Stimulated activated memory B cell treated with anti-CD40 and anti-IgM and Interleukin-4, amounts not matched to agents 10 μg/mL and 1 μg/mL and 100 μg/mL, for 72 hours (primary cell): Measurements from ENCODE around the gene PLEKHA8.
A peak's percentile ranks its signal among the peaks of the same experiment; 100 is the strongest.

ENCODE experiments used
- ATAC-seq: fragments of 150-1000 bp; cut with Tn5 transposase; 2 replicates; pipeline ENCODE4 v1.10.0; 2021
- H3K27ac Mint-ChIP-seq: one replicate; pipeline ENCODE4 v1.8.0; 2022; ENCODE audit warnings: mild to moderate bottlenecking, mixed read lengths
- H3K27me3 Mint-ChIP-seq: one replicate; pipeline ENCODE4 v1.8.0; 2022; ENCODE audit warnings: mixed read lengths
- H3K36me3 Mint-ChIP-seq: one replicate; pipeline ENCODE4 v1.8.0; 2022; ENCODE audit warnings: mixed read lengths
- H3K4me1 Mint-ChIP-seq: one replicate; pipeline ENCODE4 v1.8.0; 2022; ENCODE audit warnings: mixed read lengths
- H3K4me3 Mint-ChIP-seq: one replicate; pipeline ENCODE4 v1.8.0; 2022; ENCODE audit warnings: mild to moderate bottlenecking, moderate library complexity, mixed read lengths
- H3K9me3 Mint-ChIP-seq: one replicate; pipeline ENCODE4 v1.8.0; 2022; ENCODE audit warnings: mixed read lengths

The PLEKHA8 gene

DNA sequence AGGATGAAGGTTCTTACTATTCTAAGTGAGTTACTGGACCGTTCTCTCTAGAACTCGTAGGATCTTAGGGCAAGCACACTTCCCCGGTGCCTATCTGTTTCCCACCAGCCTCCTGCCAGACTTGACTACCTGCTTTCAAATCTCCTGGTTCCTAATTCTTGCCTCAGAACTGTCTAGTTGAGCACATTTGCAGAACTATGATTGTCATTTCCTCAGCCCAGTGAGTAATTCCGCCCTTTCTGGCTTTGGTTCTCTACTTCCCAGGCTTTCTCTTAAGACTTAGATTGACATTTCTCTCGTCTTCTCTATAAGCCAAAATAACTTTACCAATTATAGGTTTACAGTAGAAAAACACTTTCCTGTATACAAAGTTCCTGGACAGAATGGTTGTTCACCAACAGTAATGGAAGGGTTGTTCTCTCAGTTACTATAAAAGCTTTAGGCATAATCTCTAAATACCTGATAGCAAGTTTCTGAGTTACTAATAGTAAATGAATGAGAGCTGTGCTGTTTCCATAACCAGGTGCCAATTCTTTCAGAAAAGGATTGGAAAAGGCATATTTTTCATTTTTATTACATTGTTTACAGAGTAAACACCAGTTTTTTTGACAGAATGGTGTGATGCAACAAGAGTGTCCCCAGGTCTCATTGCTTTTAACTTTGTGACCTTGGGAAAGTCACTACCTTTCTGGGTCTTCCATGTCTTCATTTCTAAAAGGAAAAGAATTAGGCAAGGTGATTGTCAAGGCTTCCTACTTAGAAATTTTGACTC is 41.1 kb downstream of the PLEKHA8 start:
- no peaks in the 10 kb centered on the region for H3K9me3 Mint-ChIP-seq
- no peak overlapping the region for H3K27ac Mint-ChIP-seq
- no peak for ATAC-seq
- H3K27me3 Mint-ChIP-seq: no peaks in the 10 kb centered on the region
- no peaks in the 10 kb centered on the region for H3K4me1 Mint-ChIP-seq
- peaks cover 25% of the 10 kb centered on the region for H3K36me3 Mint-ChIP-seq
- no peak overlapping the region for H3K4me3 Mint-ChIP-seq

DNA sequence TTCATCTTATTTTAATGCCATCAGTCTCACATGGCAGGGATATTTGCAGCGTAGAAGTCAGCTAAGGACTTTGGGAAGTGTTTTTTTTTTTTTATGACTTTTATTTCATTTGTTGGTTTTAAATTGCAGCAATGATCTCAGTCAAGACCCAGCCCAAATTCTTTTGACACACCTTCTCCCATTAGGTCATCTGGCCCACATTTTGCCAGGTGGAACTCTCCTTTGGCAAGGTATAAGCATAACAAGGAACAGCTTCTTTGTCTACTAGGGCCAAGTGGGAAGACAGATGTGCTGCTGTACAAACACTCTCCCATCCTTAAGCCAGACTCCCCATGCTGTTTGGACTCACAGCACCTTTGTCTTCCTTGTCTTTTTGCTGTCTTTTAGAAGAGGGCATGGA is 41.8 kb downstream of the PLEKHA8 start:
- H3K4me1 Mint-ChIP-seq: no peaks in the 10 kb centered on the region
- no peak for ATAC-seq

DNA sequence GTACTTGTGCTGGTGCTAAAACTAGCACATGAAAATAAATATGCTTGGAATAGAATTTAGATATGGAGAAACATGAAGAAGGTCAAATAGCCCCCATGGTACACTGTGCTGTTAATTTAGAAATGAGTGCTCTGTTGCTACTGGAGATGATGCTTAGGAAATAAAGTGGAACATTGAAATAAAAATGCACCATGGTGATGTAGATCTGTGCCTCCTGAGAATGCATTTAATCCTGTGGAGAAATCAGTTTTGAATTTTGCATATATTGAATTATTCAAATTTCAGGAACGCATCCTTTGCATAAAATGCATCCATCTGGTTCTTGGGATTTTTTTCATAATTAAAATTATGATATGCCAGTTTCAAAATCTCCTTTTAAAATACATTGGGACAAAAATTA is 44.5 kb downstream of the PLEKHA8 start:
- Mint-ChIP-seq H3K36me3 (peaks cover 28% of the 10 kb centered on the region), H3K4me1 (no peaks in the 10 kb centered on the region), H3K9me3 (no peaks in the 10 kb centered on the region), H3K4me3 (no peak overlapping the region), H3K27ac (no peak overlapping the region), H3K27me3 (no peaks in the 10 kb centered on the region)
- ATAC-seq: no peak

More for the DNA sequence above, 41.8 kb downstream of the PLEKHA8 start:
- Mint-ChIP-seq H3K36me3 (peaks cover 25% of the 10 kb centered on the region), H3K4me3 (no peak overlapping the region), H3K27ac (no peak overlapping the region), H3K27me3 (no peaks in the 10 kb centered on the region), H3K9me3 (no peaks in the 10 kb centered on the region)

DNA sequence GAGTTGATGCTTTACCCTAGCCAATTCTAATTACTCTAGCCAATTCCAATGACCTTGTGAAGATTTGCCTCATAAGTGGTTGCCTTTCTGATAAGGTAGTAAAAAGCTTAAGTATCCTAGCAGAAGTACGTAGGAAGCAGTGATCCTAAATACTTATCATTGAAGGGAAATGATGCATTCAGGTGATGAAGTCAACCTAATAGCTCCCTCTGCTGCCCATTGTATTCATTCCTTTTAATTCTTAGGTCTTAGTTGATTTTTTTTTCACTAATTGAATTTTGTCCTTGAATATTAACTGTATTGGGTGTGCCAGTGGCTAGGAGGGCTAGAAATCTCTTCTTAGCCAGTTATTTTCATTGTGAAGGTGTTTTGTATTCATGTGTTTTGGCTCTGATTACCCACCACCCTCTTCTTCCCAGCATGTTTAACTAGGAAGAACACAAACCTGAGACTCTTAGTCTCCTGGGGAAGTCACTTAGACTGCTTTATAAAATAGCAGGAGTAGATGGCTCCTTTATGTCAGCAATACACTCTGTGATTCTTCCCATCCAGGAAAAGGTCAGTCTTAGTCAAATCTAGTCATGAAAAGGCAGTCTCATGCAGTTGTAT is 46.3 kb downstream of the PLEKHA8 start:
- no peaks in the 10 kb centered on the region for H3K27me3 Mint-ChIP-seq
- H3K9me3 Mint-ChIP-seq: no peaks in the 10 kb centered on the region
- no peak overlapping the region for H3K27ac Mint-ChIP-seq
- no peak for ATAC-seq
- H3K36me3 Mint-ChIP-seq: peaks cover 33% of the 10 kb centered on the region
- H3K4me3 Mint-ChIP-seq: no peak overlapping the region
- H3K4me1 Mint-ChIP-seq: no peaks in the 10 kb centered on the region

DNA sequence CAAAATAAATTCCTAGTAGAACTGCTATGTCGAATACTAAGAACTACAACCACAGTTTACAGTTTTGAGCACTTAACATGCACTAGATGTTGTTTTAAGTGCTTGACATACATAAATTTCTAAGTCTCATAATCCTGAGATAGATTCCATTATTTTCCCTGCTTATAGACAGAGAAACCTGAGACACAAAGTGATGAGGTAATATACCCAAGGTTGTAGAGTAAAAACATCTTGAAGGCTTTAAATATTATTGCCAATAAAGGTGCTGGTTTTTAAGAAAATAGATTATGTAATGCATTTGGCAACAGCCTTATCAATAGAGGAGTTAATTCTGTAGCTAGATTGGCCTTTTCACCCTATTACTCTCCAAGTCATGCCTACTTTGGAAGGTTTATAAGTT is 48.2 kb downstream of the PLEKHA8 start:
- no peaks in the 10 kb centered on the region for H3K4me1 Mint-ChIP-seq
- H3K27me3 Mint-ChIP-seq: no peaks in the 10 kb centered on the region
- H3K9me3 Mint-ChIP-seq: no peaks in the 10 kb centered on the region
- H3K4me3 Mint-ChIP-seq: no peak overlapping the region
- ATAC-seq: no peak
- no peak overlapping the region for H3K27ac Mint-ChIP-seq
- H3K36me3 Mint-ChIP-seq: peaks cover 29% of the 10 kb centered on the region

DNA sequence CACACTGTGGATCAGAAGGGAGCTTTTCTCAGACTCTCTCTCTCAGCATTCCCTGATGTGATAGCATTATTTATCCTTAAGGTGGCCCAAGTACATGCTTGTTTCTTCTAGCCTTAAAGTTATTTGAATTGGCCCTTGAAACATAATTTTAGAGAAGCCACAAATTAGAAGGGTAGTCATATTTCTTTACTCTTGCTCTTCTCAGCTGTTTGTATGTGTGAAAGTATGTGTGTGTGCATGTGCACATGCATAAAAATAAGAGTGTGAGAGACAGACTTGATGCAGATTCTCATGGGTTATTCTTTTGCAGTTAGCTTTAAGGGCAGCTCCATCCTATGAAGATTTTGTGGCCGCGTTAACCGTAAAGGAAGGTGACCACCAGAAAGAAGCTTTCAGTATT is 50.1 kb downstream of the PLEKHA8 start:
- H3K27me3 Mint-ChIP-seq: no peaks in the 10 kb centered on the region
- no peak overlapping the region for H3K4me3 Mint-ChIP-seq
- H3K9me3 Mint-ChIP-seq: no peaks in the 10 kb centered on the region
- no peak overlapping the region for H3K27ac Mint-ChIP-seq
- no peak for ATAC-seq
- peaks cover 27% of the 10 kb centered on the region for H3K36me3 Mint-ChIP-seq
- no peaks in the 10 kb centered on the region for H3K4me1 Mint-ChIP-seq

DNA sequence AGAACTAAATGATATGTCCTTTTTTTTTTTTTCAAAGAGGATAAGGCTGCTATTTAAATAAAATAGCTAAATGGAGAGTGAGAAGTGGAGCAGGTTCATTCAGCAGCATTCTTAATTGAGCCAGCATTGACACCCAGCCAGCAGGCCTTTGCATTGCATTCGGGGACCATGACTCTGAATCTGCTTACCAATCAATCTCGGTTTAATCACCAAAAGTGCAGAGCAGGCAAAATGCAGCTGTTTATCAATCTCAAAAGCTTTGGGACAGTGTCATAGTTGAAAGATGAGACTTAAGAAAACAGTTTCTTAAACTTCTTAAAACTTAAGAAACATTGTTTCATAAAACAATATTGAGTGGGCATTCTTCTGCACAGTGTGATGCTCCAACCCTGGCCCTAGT is 51.7 kb downstream of the PLEKHA8 start:
- no peak overlapping the region for H3K27ac Mint-ChIP-seq
- H3K4me1 Mint-ChIP-seq: no peaks in the 10 kb centered on the region
- ATAC-seq: no peak
- H3K36me3 Mint-ChIP-seq: peaks cover 27% of the 10 kb centered on the region
- H3K27me3 Mint-ChIP-seq: no peaks in the 10 kb centered on the region
- no peak overlapping the region for H3K4me3 Mint-ChIP-seq
- no peaks in the 10 kb centered on the region for H3K9me3 Mint-ChIP-seq

DNA sequence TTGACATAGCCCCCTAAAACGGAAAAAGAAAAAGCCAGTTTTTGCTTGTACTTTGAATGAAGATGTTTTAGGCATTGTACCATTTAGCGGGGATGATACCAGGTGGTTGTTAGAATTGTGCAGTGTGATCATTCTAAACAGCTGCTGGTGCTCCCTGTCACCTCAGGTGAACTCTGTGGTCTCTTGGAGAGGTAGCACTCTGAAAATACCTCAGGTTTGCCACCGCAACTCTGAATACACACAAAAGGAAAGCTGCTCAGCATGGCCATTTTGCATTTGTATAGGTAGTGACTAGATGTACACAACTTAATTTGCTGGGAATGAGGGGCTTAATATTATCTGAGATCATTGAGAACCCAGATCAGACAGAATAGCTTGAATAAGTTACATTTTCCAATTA is 52.6 kb downstream of the PLEKHA8 start:
- no peak for ATAC-seq
- no peak overlapping the region for H3K4me3 Mint-ChIP-seq
- H3K36me3 Mint-ChIP-seq: peaks cover 27% of the 10 kb centered on the region
- no peaks in the 10 kb centered on the region for H3K9me3 Mint-ChIP-seq
- H3K27me3 Mint-ChIP-seq: no peaks in the 10 kb centered on the region
- no peak overlapping the region for H3K27ac Mint-ChIP-seq
- no peaks in the 10 kb centered on the region for H3K4me1 Mint-ChIP-seq

DNA sequence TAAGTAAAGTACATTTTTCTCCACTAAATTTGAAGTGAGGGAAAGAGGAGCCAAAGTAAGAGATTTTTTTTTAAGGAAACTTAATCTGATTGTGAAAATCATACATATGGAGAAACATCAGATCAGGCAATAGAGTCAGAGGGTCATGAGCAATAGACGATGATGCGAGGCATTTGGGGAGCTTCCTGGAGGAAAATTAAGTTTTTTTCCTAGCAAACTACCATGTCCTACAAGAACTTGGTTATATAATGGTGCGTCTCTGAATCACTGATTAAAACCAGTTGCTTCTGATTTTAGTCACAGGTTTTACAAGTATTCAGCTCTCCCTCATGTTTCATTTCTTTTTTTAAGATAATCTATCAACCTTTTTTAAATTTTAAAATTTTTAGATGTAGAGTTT is 54.5 kb downstream of the PLEKHA8 start:
- Mint-ChIP-seq H3K9me3 (no peaks in the 10 kb centered on the region), H3K36me3 (peaks cover 31% of the 10 kb centered on the region), H3K4me3 (no peak overlapping the region), H3K27ac (no peak overlapping the region), H3K4me1 (peaks cover 7% of the 10 kb centered on the region), H3K27me3 (no peaks in the 10 kb centered on the region)
- ATAC-seq: no peak

DNA sequence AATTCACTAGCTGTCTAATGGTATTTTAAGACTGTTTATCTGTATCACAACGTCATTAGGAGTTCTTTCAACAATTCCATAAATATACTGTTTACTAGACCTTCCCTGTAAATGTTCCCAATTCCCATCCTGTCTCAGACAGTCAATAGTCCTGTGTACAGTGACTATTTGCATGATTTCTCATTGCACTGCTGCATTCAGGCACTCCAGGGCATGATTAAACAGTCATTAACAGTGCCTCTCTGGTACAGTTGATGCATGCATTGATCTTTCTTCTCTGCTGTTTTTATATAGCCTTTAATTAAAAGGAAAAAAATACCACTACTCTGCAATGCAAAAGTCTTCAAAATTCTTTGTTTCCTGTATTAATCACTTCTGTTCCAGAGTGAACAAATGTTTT is 55.1 kb downstream of the PLEKHA8 start:
- H3K9me3 Mint-ChIP-seq: no peaks in the 10 kb centered on the region
- ATAC-seq: no peak
- no peak overlapping the region for H3K27ac Mint-ChIP-seq
- no peaks in the 10 kb centered on the region for H3K27me3 Mint-ChIP-seq
- H3K4me1 Mint-ChIP-seq: peaks cover 10% of the 10 kb centered on the region
- no peak overlapping the region for H3K4me3 Mint-ChIP-seq
- peaks cover 26% of the 10 kb centered on the region for H3K36me3 Mint-ChIP-seq

DNA sequence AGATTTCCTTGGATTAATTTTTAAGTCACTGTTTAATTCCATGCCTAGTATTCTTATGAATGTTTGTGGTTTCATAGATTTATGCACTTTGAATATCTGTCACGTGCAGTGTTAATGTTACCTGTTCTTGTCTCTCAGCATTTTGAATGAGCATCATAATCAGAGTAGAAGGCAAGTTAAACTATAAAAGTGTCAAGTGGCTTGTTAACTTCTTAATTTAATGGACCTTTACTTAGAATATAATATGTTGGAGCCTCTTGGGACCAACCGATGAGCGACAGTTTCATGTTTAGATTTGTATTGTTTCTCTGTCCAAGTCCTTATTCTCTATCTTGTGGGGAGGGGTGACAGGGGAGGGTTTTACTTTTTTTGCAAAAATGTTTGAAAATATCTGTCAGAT is 56.0 kb downstream of the PLEKHA8 start:
- H3K4me1 Mint-ChIP-seq: peaks cover 10% of the 10 kb centered on the region
- peaks cover 19% of the 10 kb centered on the region for H3K36me3 Mint-ChIP-seq
- no peak for ATAC-seq
- H3K4me3 Mint-ChIP-seq: no peak overlapping the region
- H3K27me3 Mint-ChIP-seq: no peaks in the 10 kb centered on the region
- no peak overlapping the region for H3K27ac Mint-ChIP-seq
- no peaks in the 10 kb centered on the region for H3K9me3 Mint-ChIP-seq

DNA sequence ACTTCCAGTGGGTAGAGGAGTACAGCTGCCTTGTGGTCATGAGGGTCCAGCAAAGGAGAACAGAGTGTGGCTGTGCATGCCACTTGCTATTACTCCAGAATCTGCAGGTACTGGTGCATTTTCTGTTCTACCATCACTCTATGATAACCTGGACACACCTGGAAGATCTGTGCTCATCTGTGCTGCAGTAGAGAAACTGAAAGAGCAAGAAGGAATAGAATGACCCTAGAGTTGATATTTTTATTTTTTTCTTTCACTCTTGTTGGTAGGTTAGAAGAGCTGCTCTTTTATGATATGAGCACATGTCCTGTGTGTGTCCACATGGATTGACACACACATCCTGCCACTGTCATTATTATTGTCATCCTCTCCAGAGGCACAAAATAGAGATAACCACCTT is 58.3 kb downstream of the PLEKHA8 start:
- Mint-ChIP-seq H3K27ac (no peak overlapping the region), H3K9me3 (no peaks in the 10 kb centered on the region), H3K27me3 (no peaks in the 10 kb centered on the region), H3K4me1 (peaks cover 10% of the 10 kb centered on the region), H3K36me3 (peaks cover 8% of the 10 kb centered on the region), H3K4me3 (no peak overlapping the region)
- no peak for ATAC-seq

DNA sequence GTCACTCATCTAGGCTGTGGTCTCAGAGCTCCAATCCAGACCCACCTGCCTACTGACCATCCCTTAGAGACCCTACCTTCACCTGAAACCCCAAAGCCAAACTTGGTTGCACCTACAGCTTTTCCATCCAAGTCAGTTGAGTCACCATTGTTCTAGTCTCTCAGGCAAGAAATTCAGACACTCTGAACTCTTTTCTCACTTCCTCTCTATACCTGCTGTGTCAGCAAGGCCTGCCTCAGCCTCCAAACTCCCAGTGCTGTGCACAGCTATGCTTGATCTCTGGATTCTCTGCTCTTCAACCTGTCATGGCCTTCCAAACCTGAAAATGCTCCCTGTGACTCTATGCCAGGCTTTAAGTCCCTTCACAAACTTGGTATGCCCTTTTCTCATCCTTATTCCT is 59.2 kb downstream of the PLEKHA8 start:
- peaks cover 8% of the 10 kb centered on the region for H3K36me3 Mint-ChIP-seq
- H3K9me3 Mint-ChIP-seq: no peaks in the 10 kb centered on the region
- peak overlapping the region; percentile 0 for H3K27ac Mint-ChIP-seq
- H3K4me1 Mint-ChIP-seq: peaks cover 10% of the 10 kb centered on the region
- no peaks in the 10 kb centered on the region for H3K27me3 Mint-ChIP-seq
- no peak overlapping the region for H3K4me3 Mint-ChIP-seq
- ATAC-seq: peak; percentile 55

DNA sequence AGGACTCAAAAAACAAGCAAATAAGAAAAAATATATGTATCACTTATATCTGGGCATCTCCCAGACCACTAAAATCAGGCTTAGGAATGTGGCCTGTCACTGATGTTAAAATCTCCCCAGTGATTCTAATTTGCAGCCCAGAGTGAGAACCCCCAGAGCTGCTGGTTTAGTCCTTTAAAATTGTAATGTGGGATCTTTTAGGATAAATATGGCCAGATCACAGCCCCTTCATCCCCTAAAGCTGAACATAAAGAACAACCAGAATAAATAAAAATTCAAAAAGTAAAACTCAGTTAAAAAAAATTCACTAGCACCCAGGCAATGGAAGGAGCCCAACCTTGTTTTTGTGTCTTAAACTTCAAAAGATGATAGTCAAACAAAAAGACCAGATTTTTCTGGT is 60.1 kb downstream of the PLEKHA8 start:
- Mint-ChIP-seq H3K27ac (no peak overlapping the region), H3K4me1 (peaks cover 10% of the 10 kb centered on the region)
- ATAC-seq: no peak

DNA sequence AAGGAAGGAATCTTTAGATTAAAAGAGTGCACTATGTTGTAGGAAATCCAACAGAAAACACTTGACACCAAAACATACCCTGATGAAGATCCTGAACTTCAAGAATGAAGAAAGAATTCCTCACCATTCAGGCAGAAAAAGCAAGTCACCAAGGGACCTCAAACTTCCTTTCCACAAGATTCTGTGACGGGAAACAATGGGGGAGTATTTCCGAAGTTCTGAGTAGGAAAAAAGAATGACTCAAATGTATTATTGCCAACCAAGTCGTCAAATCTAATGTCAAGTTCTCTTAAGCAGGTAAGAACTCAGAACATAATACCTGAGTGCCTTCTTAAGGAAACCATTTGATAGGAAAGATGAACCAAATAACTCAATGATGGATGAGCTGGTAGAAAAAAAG is 61.9 kb downstream of the PLEKHA8 start:
- Mint-ChIP-seq H3K4me3 (no peak overlapping the region), H3K4me1 (peaks cover 10% of the 10 kb centered on the region), H3K9me3 (no peaks in the 10 kb centered on the region), H3K27ac (no peak overlapping the region), H3K36me3 (peaks cover 8% of the 10 kb centered on the region), H3K27me3 (no peaks in the 10 kb centered on the region)
- no peak for ATAC-seq

More for the DNA sequence above, 60.1 kb downstream of the PLEKHA8 start:
- Mint-ChIP-seq H3K27me3 (no peaks in the 10 kb centered on the region), H3K9me3 (no peaks in the 10 kb centered on the region), H3K36me3 (peaks cover 8% of the 10 kb centered on the region), H3K4me3 (no peak overlapping the region)

DNA sequence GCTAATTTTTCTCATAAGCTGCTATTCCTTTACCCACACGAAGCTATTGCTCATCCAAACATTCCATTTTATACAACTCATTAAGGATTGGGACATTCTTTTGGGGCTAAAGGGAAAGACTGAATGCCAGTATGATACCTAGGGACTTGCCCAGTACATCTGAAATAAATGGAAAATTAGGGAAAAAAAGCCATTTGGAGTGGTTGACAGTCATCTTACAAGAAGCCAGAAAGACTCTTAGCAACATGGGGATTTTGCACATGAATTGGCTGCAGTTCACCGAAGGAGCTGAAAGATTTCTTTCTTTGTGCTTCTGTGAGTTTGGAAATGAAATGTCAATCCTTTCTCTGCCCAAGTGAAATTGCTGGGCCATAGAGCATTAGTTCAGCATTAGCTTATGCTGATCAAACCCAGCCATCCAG is 63.3 kb downstream of the PLEKHA8 start:
- peaks cover 10% of the 10 kb centered on the region for H3K4me1 Mint-ChIP-seq
- H3K9me3 Mint-ChIP-seq: no peaks in the 10 kb centered on the region
- H3K27me3 Mint-ChIP-seq: no peaks in the 10 kb centered on the region
- H3K4me3 Mint-ChIP-seq: no peak overlapping the region
- H3K27ac Mint-ChIP-seq: no peak overlapping the region
- no peak for ATAC-seq
- H3K36me3 Mint-ChIP-seq: peaks cover 8% of the 10 kb centered on the region
